B cell (primary cell): ENCODE measurements around the gene IWS1.

Experiments
- EZH2 ChIP-seq: IDR thresholded peaks from 2 replicates; pipeline ENCODE4 v1.6.1; 2012; ENCODE audit warnings: borderline replicate concordance, low read depth, mild to moderate bottlenecking, moderate library complexity, low read length; ENCODE audit not compliant: insufficient read depth, poor library complexity, severe bottlenecking
- TF ChIP-seq, protein P1 (sequence below): fragments of 200-600 bp; IDR thresholded peaks from one replicate; pipeline ENCODE4 v1.8.0; 2022; ENCODE audit warnings: antibody characterized with exemption, mild to moderate bottlenecking

DNA sequence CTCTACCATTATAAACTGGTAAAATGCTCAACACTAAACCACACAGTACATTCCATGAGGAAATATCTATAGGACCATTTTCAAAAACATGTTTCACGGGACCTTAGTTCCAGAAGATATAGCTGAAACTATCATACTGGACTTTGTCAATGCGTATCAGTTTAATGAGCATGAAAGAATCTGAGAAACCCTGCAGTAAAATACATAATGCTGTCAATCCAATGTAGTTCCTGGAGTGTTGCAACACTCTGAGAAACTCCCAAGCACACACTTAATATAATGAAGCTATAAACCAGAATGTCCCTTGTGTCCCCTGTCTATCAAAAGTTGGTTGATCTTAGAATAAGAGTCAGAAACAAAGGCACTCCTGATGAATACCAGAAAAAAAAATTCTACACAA, 16.2 kb downstream of the IWS1 start:
- TF ChIP-seq, protein P1, sequence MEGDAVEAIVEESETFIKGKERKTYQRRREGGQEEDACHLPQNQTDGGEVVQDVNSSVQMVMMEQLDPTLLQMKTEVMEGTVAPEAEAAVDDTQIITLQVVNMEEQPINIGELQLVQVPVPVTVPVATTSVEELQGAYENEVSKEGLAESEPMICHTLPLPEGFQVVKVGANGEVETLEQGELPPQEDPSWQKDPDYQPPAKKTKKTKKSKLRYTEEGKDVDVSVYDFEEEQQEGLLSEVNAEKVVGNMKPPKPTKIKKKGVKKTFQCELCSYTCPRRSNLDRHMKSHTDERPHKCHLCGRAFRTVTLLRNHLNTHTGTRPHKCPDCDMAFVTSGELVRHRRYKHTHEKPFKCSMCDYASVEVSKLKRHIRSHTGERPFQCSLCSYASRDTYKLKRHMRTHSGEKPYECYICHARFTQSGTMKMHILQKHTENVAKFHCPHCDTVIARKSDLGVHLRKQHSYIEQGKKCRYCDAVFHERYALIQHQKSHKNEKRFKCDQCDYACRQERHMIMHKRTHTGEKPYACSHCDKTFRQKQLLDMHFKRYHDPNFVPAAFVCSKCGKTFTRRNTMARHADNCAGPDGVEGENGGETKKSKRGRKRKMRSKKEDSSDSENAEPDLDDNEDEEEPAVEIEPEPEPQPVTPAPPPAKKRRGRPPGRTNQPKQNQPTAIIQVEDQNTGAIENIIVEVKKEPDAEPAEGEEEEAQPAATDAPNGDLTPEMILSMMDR = no peak
- no peak for TF ChIP-seq EZH2
